ENCODE measurements around the gene TROAP. TPM values are rescaled to one million over a fixed set of nuclear protein-coding genes. Genes with fewer than 3 reads are reported as not detected.

TROAP gene
- total RNA-seq, 1 experiment from 2014 or later = 75.3 TPM

DNA sequence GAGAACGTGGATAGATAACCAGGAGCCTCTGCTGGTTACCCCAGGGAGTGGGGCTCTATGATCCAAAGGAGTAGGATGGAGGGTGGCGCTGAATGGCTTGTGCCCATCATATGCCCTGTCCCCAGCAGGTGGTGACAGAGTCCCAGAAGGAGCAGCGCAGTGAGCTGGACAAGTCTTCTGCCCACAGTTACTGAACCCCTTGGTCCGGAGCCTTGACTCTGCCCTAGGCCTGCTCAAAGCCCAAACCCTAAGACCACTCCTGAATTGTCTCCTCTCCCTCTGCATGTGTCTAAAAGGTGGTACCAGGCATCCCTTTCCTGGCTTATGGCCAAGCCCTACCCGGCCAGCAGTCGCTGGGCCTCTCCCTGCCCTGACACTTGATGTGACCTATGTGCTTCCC, 24.9 kb upstream of the TROAP start:
- H3T11ph ChIP-seq (ENCODE audit: low read length) = no peak overlapping the region
- H2BK12ac ChIP-seq (ENCODE audit: insufficient read length, low read depth, low read length) = no peak overlapping the region
- peaks cover 13 to 33% of the 10 kb centered on the region in 2 experiments for H3K4me1 Mint-ChIP-seq
- H3K4ac ChIP-seq (ENCODE audit: low read depth, low read length) = no peak overlapping the region
- no peak overlapping the region for H3K9ac ChIP-seq (ENCODE audit: extremely low read depth, insufficient read length, low read length)
- H3K27me3 ChIP-seq (ENCODE audit: insufficient read depth, low read length) = peaks cover 51% of the 10 kb centered on the region
- H3K23ac ChIP-seq (ENCODE audit: insufficient read length, low read depth, low read length) = no peak overlapping the region
- WGBS (ENCODE audit: extremely low coverage, insufficient read length, low lambda C conversion rate) = no CpG with 5 or more reads among the region's 6 CpGs
- no peak overlapping the region for H3K27ac ChIP-seq (ENCODE audit: insufficient read length, low read depth, low read length)
- no peak overlapping the region for H2BK5ac ChIP-seq (ENCODE audit: insufficient read length, low read length)
- H3K79me2 ChIP-seq (ENCODE audit: insufficient read depth, low read length) = no peaks in the 10 kb centered on the region
- peaks cover 3% of the 10 kb centered on the region for H4K20me1 ChIP-seq (ENCODE audit: control insufficient read depth, insufficient read depth, insufficient read length)
- no peak overlapping the region for H2BK20ac ChIP-seq (ENCODE audit: low read depth, low read length, poor library complexity, severe bottlenecking)
- no peak overlapping the region for H3K14ac ChIP-seq (ENCODE audit: insufficient read depth, low read length)
- no peak overlapping the region for H4K8ac ChIP-seq (replicated peaks; ENCODE audit: insufficient read length, low read depth, low read length)
- H3K56ac ChIP-seq (ENCODE audit: insufficient read length, low read depth, low read length) = no peak overlapping the region
- no peaks in the 10 kb centered on the region; a peak in 2 of 7 replicates for H3K36me3 Mint-ChIP-seq (ENCODE audit: insufficient read depth in 1 of 3, low read depth in 3 of 3)
- H3K79me1 ChIP-seq (ENCODE audit: insufficient read depth, low read depth, low read length, poor library complexity, severe bottlenecking) = no peaks in the 10 kb centered on the region
- H3K9me3 ChIP-seq (ENCODE audit: control insufficient read depth, low read depth, low read length) = no peaks in the 10 kb centered on the region
- H3K9me3 Mint-ChIP-seq = peaks cover 0 to 2% of the 10 kb centered on the region in 2 experiments; a peak in 1 of 5 replicates
- no peak overlapping the region for H2BK15ac ChIP-seq (ENCODE audit: low read depth, low read length)
- H4K5ac ChIP-seq (ENCODE audit: insufficient read length, low read depth, low read length) = no peak overlapping the region
- H4K91ac ChIP-seq (ENCODE audit: insufficient read length, low read depth, low read length) = no peak overlapping the region
- H2BK120ac ChIP-seq (ENCODE audit: low read depth, low read length, poor library complexity, severe bottlenecking) = no peak overlapping the region
- no peak overlapping the region for H2AFZ ChIP-seq (ENCODE audit: low read length)
- TF ChIP-seq, protein P1, sequence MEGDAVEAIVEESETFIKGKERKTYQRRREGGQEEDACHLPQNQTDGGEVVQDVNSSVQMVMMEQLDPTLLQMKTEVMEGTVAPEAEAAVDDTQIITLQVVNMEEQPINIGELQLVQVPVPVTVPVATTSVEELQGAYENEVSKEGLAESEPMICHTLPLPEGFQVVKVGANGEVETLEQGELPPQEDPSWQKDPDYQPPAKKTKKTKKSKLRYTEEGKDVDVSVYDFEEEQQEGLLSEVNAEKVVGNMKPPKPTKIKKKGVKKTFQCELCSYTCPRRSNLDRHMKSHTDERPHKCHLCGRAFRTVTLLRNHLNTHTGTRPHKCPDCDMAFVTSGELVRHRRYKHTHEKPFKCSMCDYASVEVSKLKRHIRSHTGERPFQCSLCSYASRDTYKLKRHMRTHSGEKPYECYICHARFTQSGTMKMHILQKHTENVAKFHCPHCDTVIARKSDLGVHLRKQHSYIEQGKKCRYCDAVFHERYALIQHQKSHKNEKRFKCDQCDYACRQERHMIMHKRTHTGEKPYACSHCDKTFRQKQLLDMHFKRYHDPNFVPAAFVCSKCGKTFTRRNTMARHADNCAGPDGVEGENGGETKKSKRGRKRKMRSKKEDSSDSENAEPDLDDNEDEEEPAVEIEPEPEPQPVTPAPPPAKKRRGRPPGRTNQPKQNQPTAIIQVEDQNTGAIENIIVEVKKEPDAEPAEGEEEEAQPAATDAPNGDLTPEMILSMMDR (conservative IDR thresholded peaks at IDR 0.05) = no peak
- H3K4me2 ChIP-seq (ENCODE audit: insufficient read depth, insufficient read length, low read length) = no peak overlapping the region
- DNase-seq = no peak
- no peaks in the 10 kb centered on the region for H3K4me1 ChIP-seq (ENCODE audit: insufficient read depth, low read length)
- H3K18ac ChIP-seq (ENCODE audit: insufficient read length, low read depth, low read length) = no peak overlapping the region
- H3K27me3 Mint-ChIP-seq (ENCODE audit: low read depth) = peaks cover 90% of the 10 kb centered on the region
- peaks cover 5% of the 10 kb centered on the region for H3K23me2 ChIP-seq (ENCODE audit: insufficient read length, low read depth, low read length, poor library complexity, severe bottlenecking)
- no peak overlapping the region; a peak in 1 of 7 replicates for H3K27ac Mint-ChIP-seq
- no peak overlapping the region; a peak in 1 of 5 replicates for H3K4me3 Mint-ChIP-seq
- no peak overlapping the region for H2AK5ac ChIP-seq (ENCODE audit: insufficient read length, low read length)

Data from H9 (cell line).